Limb (tissue), 2 donors: ENCODE data around the gene CNTNAP2.

Source experiments
- DNase-seq, 2 donors: peaks; one replicate each; pipeline ENCODE4 v3.0.0-alpha.2; 2016; ENCODE audit errors: extremely low spot score in 2 of 2

CNTNAP2 gene

GRCh38 chr7:148163246-148163645 is 2046.6 kb downstream of the CNTNAP2 start:
- DNase-seq, result no peak

- no peak for DNase-seq
Observed at GRCh38 chr7:148172920-148173319, 2056.3 kb downstream of the CNTNAP2 start.

GRCh38 chr7:148173369-148173768 is 2056.8 kb downstream of the CNTNAP2 start:
- DNase-seq, result no peak

- no peak for DNase-seq
Observed at GRCh38 chr7:148174376-148174775, 2057.8 kb downstream of the CNTNAP2 start.

GRCh38 chr7:148175512-148175911 is 2058.9 kb downstream of the CNTNAP2 start:
- no peak for DNase-seq

GRCh38 chr7:148177972-148178371 is 2061.4 kb downstream of the CNTNAP2 start:
- DNase-seq, result no peak

GRCh38 chr7:148180075-148180474 is 2063.5 kb downstream of the CNTNAP2 start:
- no peak for DNase-seq

GRCh38 chr7:148182264-148182663 is 2065.7 kb downstream of the CNTNAP2 start:
- no peak for DNase-seq

GRCh38 chr7:148185041-148185440 is 2068.4 kb downstream of the CNTNAP2 start:
- no peak for DNase-seq

GRCh38 chr7:148187471-148187870 is 2070.9 kb downstream of the CNTNAP2 start:
- DNase-seq, result no peak

GRCh38 chr7:148191391-148192065 is 2074.9 kb downstream of the CNTNAP2 start:
- DNase-seq, result no peak

GRCh38 chr7:148192491-148192890 is 2075.9 kb downstream of the CNTNAP2 start:
- no peak for DNase-seq

- DNase-seq, result no peak
Observed at GRCh38 chr7:148201992-148202391, 2085.4 kb downstream of the CNTNAP2 start.

- no peak for DNase-seq
Observed at GRCh38 chr7:148204639-148205304, 2088.2 kb downstream of the CNTNAP2 start.

GRCh38 chr7:148209643-148210190 is 2093.1 kb downstream of the CNTNAP2 start:
- DNase-seq, result no peak

GRCh38 chr7:148210804-148211325 is 2094.3 kb downstream of the CNTNAP2 start:
- no peak for DNase-seq

- DNase-seq, result peak in 1 of 2 donors; percentile 17
Observed at GRCh38 chr7:148211740-148212151, 2095.1 kb downstream of the CNTNAP2 start.

- no peak for DNase-seq
Observed at GRCh38 chr7:148212731-148213130, 2096.1 kb downstream of the CNTNAP2 start.

- no peak for DNase-seq
Observed at GRCh38 chr7:148214101-148214500, 2097.5 kb downstream of the CNTNAP2 start.

- no peak for DNase-seq
Observed at GRCh38 chr7:148218603-148219002, 2102.0 kb downstream of the CNTNAP2 start.

- DNase-seq, result no peak
Observed at GRCh38 chr7:148222721-148223120, 2106.1 kb downstream of the CNTNAP2 start.

- DNase-seq, result no peak
Observed at GRCh38 chr7:148223160-148223559, 2106.6 kb downstream of the CNTNAP2 start.

GRCh38 chr7:148223738-148224137 is 2107.1 kb downstream of the CNTNAP2 start:
- DNase-seq, result no peak
